GM18951 (cell line): Measurements from ENCODE around the gene ODF2.
"Not testable (repeated sequence)": the region's sequence is repeated elsewhere in the genome, so short reads cannot be mapped to it uniquely, and the experiment has no call there.

ENCODE experiments used
- POLR2A ChIP-seq: IDR thresholded peaks from 4 replicates; pipeline ENCODE4 v1.6.1; 2011; ENCODE audit warnings: mild to moderate bottlenecking; ENCODE audit not compliant: insufficient read length, insufficient read depth; ENCODE audit errors: extremely low read depth
- in situ Hi-C: fragments of 300-500 bp; cut with MboI; formaldehyde crosslinking; loops from one replicate; pipeline ENCODE4 v1.12.0; 2022; ENCODE audit warnings: low sequenced_read_pairs, mixed read lengths, inconsistent platforms; ENCODE audit not compliant: unreplicated experiment

ODF2 gene

DNA sequence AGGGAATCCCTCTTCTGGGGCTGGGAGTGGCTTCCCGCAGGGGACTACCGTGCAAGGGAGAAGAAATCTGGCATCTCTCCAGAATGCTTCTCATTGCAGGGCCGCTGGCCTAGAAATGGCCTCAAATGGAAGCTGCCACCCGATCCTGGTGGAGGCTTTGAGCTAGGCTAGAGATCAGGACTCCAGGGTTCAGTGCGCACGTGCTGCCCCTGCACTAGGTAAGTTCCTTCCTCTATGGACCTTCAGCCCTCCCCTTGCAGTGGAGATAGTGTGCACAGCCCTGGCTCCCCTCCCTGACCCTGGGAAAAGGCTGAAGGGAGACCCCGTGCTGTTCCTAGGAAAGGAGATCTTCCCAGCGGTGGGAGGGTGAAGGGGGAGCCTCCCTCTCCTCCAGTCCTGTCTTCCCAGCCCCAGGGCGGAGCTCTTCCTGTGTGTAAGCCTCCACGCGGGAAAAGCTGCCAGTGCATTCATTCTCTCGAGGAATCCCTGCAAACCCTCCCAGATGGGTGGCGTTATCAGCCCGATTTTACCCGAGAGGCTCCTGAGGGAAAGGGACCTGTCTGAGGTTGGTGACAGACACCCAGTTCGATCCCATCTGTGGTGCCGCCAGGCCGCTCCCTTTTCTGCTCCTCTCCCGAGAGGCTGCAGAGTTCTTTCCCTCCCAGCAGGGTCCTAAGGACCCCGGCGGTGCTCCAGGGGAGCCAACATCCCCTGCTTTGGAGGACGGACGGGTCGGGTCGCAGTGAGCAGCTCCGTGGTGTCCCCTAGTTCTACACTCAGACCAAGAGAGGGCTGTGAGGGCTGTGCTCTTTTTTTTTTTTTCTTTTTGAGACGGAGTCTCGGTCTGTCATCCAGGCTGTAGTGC lies 36.5 kb upstream of the ODF2 start:
- in situ Hi-C loops: no loop called here
- TF ChIP-seq POLR2A: no peak

DNA sequence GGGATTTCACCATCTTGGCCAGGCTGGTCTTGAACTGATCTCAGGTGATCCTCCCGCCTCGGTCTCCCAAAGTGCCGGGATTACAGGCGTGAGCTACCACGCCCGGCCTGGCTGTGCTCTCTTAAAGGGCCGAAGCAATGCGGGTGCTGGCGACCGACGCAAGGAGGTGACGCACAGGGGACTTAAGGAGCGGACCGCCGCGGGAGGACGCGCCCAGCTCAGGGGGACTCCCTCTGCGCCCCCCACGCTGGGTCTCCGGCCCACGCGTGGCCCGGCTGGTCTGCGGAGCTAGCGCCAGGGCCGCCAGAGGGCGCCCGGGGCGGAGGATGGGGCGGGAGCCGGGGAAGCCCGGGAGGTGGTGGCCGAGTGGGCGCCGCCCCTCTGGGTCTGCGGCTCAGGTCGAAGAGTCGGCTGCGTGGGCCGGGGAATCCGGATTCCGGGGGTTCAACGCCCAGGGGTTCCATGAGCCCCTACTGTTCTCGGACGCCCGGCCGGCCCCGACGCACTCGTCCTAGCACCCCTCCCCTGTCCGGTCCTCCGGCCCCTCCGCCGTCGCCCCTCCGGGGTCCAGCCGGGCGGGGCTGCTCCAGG lies 35.7 kb upstream of the ODF2 start:
- no peak for TF ChIP-seq POLR2A
- in situ Hi-C loops: no loop called here

DNA sequence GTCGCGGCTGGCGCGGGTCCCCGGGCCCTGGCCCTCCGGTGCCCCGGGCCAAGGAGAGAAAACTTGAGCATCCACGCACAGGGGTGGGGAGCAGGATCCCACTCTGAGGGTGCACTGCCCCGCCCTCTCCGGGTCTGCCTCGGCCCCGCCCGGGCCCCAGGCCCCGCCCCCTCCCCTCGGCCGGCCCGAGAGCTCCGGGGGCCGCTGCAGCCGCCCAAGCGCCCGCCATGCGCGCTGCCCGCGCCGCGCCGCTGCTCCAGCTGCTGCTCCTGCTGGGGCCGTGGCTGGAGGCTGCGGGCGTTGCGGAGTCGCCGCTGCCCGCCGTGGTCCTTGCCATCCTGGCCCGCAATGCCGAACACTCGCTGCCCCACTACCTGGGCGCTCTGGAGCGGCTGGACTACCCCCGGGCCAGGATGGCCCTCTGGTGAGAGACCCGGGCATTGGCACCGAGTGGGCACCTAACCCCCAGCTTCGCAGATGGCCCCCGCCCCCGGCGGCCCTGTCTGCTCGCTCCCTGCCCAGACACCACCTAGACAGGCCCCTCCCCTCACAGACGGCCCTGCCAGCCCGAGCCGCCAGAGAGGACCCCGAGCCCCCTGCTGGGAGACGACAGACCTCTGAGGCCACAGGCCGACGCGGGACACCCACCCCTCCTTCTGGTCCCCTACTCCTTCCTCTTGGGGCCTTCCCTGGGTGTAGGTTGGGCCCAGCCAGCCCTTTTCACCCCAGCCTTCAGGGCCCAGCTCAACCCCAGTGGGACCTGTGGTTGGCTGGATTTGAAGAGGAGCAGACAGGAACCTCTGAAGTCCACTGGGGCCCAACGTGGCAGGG lies 34.9 kb upstream of the ODF2 start, which contains the start of gene CERCAM:
Gene CERCAM, plus strand, starts transcription at position 207 of the 831 bp plus-strand sequence. Its CDS starts 21 bp downstream, at position 228.
- TF ChIP-seq POLR2A: peak; percentile 41
- in situ Hi-C loops: no loop called here

DNA sequence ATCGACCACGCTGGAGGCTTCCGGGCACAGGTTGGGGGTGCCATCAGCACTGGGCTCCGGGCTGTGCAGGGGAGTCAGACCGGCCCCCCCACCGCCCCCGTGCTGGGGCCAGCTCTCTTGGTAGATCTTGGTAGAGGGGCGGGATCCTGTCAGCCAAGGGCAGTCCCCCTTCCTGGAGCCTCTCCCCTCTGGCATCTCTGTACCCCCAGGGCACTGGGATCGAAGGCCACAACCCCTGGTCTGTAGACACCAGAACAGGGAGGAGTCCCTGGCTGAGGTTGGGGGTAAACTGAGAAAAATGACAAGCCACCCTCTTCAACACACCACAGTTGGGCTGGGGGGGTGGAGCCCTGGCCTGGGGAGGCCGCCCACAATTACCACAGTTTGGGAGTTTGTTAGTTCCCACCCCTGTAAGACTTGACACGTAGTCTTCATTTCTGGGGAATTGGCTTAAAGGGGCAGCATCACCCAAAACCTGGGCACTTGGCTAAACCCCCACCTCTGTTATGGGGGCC lies 34.3 kb upstream of the ODF2 start:
- in situ Hi-C loops: no loop called here
- no peak for TF ChIP-seq POLR2A

- in situ Hi-C loops: not testable (repeated sequence)
Measured at GRCh38 chr9:128422022-128422782, 33.6 kb upstream of the ODF2 start.

DNA sequence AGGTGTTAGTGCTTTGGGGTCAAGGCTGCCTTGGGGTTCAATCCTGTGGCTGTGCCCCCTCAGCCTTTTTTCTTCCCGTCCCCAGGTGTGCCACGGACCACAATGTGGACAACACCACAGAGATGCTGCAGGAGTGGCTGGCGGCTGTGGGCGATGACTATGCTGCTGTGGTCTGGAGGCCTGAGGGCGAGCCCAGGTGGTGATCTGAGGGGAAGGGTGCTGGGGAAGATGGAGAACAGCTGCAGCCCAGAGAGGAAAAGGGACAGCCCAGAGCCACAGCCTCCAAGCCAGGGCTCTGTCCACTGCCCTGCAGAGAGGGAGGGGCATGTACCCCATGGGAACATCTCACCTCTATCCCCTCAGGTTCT lies 33.0 kb upstream of the ODF2 start:
- in situ Hi-C loops: no loop called here
- no peak for TF ChIP-seq POLR2A

- in situ Hi-C loops: not testable (repeated sequence)
Measured at GRCh38 chr9:128423356-128423755, 32.5 kb upstream of the ODF2 start.

DNA sequence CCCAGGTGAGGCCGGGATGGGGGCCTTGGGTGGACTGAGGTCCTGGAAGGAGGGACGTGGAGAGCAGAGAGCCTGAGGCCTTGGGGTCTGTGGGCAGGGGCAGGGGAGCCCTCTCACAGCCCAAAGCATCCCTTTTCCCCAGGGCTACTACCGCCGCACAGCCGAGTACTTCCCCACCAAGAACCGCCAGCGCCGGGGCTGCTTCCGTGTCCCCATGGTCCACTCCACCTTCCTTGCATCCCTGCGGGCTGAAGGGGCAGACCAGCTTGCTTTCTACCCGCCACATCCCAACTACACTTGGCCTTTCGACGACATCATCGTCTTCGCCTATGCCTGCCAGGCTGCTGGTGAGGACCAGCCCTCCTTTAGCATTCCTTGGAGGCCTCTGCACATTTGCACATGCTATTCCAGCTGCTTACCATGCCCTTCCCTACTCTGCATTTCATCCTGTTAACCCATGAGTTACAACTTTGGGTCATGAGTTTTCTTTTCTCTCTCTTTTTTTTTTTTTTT lies 31.5 kb upstream of the ODF2 start:
- in situ Hi-C loops: no loop called here
- TF ChIP-seq POLR2A: no peak

DNA sequence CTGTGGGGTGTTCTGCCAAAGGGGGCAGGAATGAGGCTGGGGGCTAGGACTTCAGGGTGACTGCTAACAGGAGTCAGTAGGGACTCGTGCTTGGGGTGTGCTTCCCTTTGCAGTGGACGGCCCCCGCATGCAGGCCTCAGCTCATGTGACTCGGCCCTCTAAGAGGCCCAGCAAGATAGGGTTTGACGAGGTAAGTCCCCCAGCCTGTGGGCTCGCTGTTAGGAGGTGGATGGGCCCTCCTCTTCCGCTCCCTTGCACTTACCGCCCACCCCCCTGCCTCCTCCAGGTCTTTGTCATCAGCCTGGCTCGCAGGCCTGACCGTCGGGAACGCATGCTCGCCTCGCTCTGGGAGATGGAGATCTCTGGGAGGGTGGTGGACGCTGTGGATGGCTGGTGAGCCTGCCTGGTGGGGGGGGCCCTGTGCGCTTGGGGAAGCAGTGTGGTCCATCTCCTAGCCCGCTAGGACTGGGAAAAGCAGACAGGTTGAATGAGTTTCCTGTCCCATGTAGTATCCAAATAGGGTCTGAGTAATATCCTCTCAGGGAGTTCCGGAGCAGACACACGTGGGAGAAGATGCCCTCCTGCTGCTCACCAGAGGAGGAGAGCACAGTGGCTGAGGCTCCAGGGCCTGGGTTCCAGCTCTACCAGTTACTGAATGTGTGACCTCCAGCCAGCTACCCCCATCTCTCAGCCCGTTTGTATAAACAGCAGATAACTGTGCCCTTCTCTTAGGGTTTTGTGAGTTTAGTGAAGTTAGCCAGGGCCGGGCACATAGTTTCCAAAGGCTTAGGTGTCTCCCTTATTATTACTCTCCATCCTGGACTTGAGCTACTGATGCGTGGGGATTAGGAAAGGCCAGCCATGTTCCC lies 26.9 kb upstream of the ODF2 start:
- in situ Hi-C loops: no loop called here
- TF ChIP-seq POLR2A: no peak

DNA sequence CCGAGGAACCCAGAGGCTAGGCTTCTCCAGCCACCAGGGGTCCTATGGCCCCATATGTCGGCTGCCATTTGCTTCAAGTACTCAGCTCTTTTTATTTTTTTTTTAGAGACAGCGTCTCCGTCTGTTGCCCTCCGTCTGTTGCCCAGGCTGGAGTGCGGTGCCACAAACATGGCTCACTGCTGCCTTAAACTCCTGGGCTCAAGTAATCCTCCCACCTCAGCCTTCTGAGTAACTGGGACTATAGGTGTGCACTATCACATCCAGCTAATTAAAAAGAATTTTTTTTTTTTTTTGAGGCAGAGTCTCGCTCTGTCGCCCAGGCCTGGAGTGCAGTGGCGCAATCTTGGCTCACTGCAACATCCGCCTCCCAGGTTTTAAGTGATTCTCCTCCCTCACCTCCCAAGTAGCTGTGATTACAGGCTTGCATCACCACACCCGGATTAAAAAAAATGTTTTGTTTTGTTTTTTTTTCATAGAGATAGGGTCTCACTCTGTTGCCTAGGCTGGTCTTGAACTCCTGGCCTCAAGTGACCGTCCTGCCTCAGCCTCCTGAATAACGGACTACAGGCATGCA lies 26.2 kb upstream of the ODF2 start:
- TF ChIP-seq POLR2A: no peak
- in situ Hi-C loops: no loop called here

- no peak for TF ChIP-seq POLR2A
- in situ Hi-C loops: no loop called here
Measured at GRCh38 chr9:128431207-128431606, 24.6 kb upstream of the ODF2 start.

GRCh38 chr9:128434340-128434739 lies 21.5 kb upstream of the ODF2 start:
- no peak for TF ChIP-seq POLR2A
- in situ Hi-C loops: no loop called here

DNA sequence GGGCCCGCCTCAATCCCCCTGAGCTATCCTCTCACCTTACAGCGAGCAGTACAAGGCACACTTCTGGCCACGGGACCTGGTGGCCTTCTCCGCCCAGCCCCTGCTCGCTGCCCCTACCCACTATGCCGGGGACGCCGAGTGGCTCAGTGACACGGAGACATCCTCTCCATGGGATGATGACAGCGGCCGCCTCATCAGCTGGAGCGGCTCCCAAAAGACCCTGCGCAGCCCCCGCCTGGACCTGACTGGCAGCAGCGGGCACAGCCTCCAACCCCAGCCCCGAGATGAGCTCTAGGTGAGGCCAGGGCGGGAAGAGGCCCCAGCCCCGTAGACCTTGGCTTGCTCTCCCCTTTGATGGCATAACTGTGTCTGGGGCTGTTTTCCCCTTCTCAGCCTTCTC lies 20.2 kb upstream of the ODF2 start:
- TF ChIP-seq POLR2A: no peak
- in situ Hi-C loops: no loop called here
